RWPE2 (cell line): ENCODE measurements around the gene MTSS2.

Source experiments
- ATAC-seq: fragments of 200-7000 bp; cut with Tn5 transposase; 3 replicates; pipeline ENCODE4 v1.9.1; 2021; ENCODE audit warnings: low read depth
- DNase-seq: peaks from one replicate; pipeline ENCODE4 v3.0.0-alpha.2; 2020; ENCODE audit warnings: low spot score
- H3K27ac ChIP-seq: fragments of 450-650 bp; 2 replicates; pipeline ENCODE4 v1.5.1; 2017; ENCODE audit warnings: mild to moderate bottlenecking; ENCODE audit not compliant: poor library complexity, severe bottlenecking
- H3K27me3 ChIP-seq: fragments of 250-450 bp; sonication (Bioruptor Pico); 2 replicates; pipeline ENCODE4 v1.5.1; 2021; ENCODE audit warnings: mild to moderate bottlenecking, moderate library complexity; ENCODE audit not compliant: insufficient read depth, poor library complexity, severe bottlenecking
- H3K36me3 ChIP-seq: fragments of 250-450 bp; sonication (Bioruptor Pico); 2 replicates; pipeline ENCODE4 v1.5.1; 2020; ENCODE audit warnings: low read depth, mild to moderate bottlenecking, moderate library complexity
- H3K4me1 ChIP-seq: fragments of 250-450 bp; sonication (Bioruptor Pico); 2 replicates; pipeline ENCODE4 v1.5.1; 2021; ENCODE audit warnings: mild to moderate bottlenecking, moderate library complexity; ENCODE audit not compliant: insufficient read depth, poor library complexity, severe bottlenecking
- H3K4me3 ChIP-seq: fragments of 250-450 bp; sonication (Bioruptor Pico); 2 replicates; pipeline ENCODE4 v1.5.1; 2021; ENCODE audit warnings: mild to moderate bottlenecking, moderate library complexity; ENCODE audit not compliant: severe bottlenecking
- H3K9me3 ChIP-seq: fragments of 250-450 bp; sonication (Bioruptor Pico); 2 replicates; pipeline ENCODE4 v1.5.1; 2021; ENCODE audit warnings: mild to moderate bottlenecking, moderate library complexity; ENCODE audit not compliant: severe bottlenecking
- CTCF ChIP-seq: fragments of 450-650 bp; IDR thresholded peaks from one replicate; pipeline ENCODE4 v1.5.1; 2017; ENCODE audit warnings: mild to moderate bottlenecking, moderate library complexity; ENCODE audit not compliant: poor library complexity, severe bottlenecking

The MTSS2 gene

GRCh38 chr16:70659953-70660671, 25.7 kb downstream of the MTSS2 start:
- peaks cover 14% of the 10 kb centered on the region for H3K36me3 ChIP-seq
- TF ChIP-seq CTCF: no peak
- H3K9me3 ChIP-seq: no peaks in the 10 kb centered on the region
- no peaks in the 10 kb centered on the region for H3K27me3 ChIP-seq
- no peak overlapping the region for H3K27ac ChIP-seq
- no peaks in the 10 kb centered on the region for H3K4me1 ChIP-seq
- DNase-seq (no peak), ATAC-seq (peak; percentile 3; the same call in 1 of the 3 replicates)
- no peak overlapping the region for H3K4me3 ChIP-seq

- Histone ChIP-seq H3K36me3 (peaks cover 8% of the 10 kb centered on the region), H3K4me1 (no peaks in the 10 kb centered on the region), H3K27me3 (no peaks in the 10 kb centered on the region), H3K4me3 (no peak overlapping the region), H3K9me3 (no peaks in the 10 kb centered on the region), H3K27ac (no peak overlapping the region)
- no peak for TF ChIP-seq CTCF
- ATAC-seq: no peak
- peak; percentile 58 for DNase-seq
These were observed 26.3 kb downstream of the MTSS2 start for GRCh38 chr16:70659546-70659945.

GRCh38 chr16:70658921-70659320, 26.9 kb downstream of the MTSS2 start:
- TF ChIP-seq CTCF: no peak
- H3K4me1 ChIP-seq: no peaks in the 10 kb centered on the region

GRCh38 chr16:70657956-70658355, 27.9 kb downstream of the MTSS2 start:
- no peaks in the 10 kb centered on the region for H3K9me3 ChIP-seq
- TF ChIP-seq CTCF: no peak
- no peak for ATAC-seq
- H3K4me3 ChIP-seq: no peak overlapping the region
- no peak for DNase-seq
- H3K27me3 ChIP-seq: no peaks in the 10 kb centered on the region
- H3K4me1 ChIP-seq: no peaks in the 10 kb centered on the region
- no peak overlapping the region for H3K27ac ChIP-seq
- no peaks in the 10 kb centered on the region for H3K36me3 ChIP-seq

More at GRCh38 chr16:70658921-70659320, 26.9 kb downstream of the MTSS2 start:
- Histone ChIP-seq H3K27me3 (no peaks in the 10 kb centered on the region), H3K36me3 (peaks cover 5% of the 10 kb centered on the region), H3K4me3 (no peak overlapping the region), H3K9me3 (no peaks in the 10 kb centered on the region), H3K27ac (no peak overlapping the region)
- DNase-seq: no peak
- ATAC-seq: no peak

- Histone ChIP-seq H3K4me3 (no peak overlapping the region), H3K36me3 (no peaks in the 10 kb centered on the region), H3K27me3 (no peaks in the 10 kb centered on the region), H3K9me3 (no peaks in the 10 kb centered on the region), H3K4me1 (no peaks in the 10 kb centered on the region), H3K27ac (no peak overlapping the region)
- DNase-seq (no peak), ATAC-seq (no peak)
- TF ChIP-seq CTCF: no peak
These were observed 29.1 kb downstream of the MTSS2 start for GRCh38 chr16:70656712-70657263.
